SU-DHL-6 (cell line): ENCODE data around the gene ZNF350.

Experiments
- CTCF ChIP-seq: fragments of 200-600 bp; sonication (generic); IDR thresholded peaks from one replicate; pipeline ENCODE4 v1.5.1; 2017; ENCODE audit warnings: antibody characterized with exemption, mild to moderate bottlenecking, low read length, moderate library complexity; ENCODE audit not compliant: insufficient read depth, poor library complexity, severe bottlenecking
- EZH2phosphoT487 ChIP-seq: fragments of 200-600 bp; sonication (generic), shearing (Covaris generic); conservative IDR thresholded peaks from 2 replicates; pipeline ENCODE4 v1.6.1; 2018; ENCODE audit warnings: mild to moderate bottlenecking, antibody characterized with exemption, low read length, moderate library complexity, mixed read lengths

- TF ChIP-seq CTCF (no peak), EZH2phosphoT487 (no peak)
Observed at GRCh38 chr19:52034051-52034728, 47.5 kb upstream of the ZNF350 start.
